ENCODE results near the gene MYL6.
"Not testable (repeated sequence)": the region's sequence is repeated elsewhere in the genome, so short reads cannot be mapped to it uniquely, and the experiment has no call there.

MYL6 gene

DNA sequence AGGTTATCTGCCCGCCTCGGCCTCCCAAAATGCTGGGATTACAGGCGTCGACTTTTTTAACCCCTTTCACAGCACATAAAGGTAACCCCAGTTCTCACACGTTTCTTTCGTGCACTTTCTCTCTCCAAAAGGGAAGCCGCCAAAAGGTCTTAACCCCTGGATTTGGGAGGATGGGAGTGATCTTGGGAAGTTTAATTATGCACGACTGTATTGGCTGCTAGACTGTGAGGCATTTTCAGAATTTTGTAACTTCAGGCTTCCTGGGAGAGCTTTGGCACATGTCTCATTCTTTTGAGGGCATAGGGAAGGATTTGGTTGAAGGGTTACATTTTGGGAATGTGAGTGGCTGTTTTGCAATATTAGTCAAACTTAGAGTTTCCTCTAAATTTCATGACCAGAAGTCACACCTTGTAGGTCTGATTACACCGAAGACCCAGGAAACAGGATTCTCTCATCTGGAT is 32.6 kb downstream of the MYL6 start:
- DNase-seq, result no peak

DNA sequence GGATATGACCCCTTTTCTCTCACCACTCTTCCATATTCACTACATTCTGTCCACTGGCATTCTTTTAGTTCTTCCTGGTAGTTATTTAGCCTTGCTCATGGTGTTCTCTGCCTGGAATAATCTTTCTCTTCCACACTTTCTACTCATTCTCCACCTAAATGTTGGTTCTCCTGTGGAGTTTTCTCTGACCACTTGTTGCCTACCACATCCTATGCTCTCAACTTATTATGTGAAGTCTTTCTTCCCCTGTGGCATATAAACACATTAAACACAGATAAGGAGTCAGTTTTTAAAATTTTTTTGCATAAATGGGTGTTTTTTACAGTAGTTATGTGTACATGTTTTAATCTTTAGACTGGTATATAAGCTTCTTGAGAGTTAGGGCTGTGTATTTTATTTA is 34.4 kb downstream of the MYL6 start:
- no peak for DNase-seq

DNA sequence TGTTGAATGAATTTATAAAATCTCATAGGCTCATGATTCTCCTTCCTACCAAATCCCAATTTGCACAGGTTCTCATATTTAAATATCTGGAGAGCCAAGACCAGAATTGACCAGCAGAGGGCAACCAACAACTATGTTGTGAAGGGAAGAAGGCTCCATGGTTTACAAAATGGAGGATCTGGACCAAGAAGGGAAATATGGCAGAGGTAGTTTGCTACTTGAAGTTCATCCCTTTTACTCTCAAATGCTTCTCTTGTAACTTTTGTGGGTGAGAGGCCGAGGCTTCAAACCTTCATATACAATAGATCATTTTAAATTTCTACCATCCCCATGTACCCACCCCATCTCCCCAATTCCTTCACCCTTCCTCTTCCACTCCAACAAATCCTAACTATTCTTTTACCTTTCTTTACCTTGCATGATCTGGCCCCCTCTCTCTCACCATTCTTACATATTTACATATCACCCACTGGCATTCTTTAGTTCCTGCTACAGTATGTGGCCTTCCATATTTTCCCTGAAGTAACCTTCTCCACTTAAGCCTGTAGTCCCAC is 34.9 kb downstream of the MYL6 start:
- DNase-seq, result peak; percentile 79

DNA sequence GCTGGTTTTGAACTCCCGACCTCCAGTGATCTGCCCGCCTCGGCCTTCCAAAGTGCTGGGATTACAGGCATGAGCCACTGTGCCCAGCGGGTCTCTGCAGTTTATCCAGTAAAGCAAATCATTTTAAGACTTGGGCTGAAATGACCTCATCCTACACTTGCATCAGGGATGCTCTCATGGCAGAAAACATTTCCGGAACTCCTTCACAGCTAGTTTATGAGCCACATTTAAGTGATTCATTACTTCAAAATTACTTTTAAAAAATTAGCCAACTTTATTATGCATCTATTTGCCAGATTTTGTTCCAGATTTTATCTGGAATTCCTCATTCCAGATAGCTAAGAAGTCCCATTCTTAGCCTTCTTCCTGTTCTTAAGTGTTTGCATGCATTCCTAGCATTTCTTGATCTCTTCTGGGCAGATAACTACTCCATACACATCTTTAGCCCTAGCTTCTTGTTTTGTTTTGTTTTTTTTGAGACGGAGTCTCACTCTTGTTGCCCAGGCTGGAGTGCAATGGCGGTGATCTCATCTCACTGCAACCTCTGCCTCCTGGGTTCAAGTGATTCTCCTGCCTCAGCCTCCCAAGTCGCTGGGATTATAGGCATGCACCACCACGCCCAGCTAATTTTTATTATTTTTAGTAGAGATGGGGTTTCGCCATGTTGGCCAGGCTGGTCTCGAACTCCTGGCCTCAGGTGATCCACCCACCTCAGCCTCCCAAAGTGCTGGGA is 38.8 kb downstream of the MYL6 start:
- DNase-seq, result not testable (repeated sequence)

DNA sequence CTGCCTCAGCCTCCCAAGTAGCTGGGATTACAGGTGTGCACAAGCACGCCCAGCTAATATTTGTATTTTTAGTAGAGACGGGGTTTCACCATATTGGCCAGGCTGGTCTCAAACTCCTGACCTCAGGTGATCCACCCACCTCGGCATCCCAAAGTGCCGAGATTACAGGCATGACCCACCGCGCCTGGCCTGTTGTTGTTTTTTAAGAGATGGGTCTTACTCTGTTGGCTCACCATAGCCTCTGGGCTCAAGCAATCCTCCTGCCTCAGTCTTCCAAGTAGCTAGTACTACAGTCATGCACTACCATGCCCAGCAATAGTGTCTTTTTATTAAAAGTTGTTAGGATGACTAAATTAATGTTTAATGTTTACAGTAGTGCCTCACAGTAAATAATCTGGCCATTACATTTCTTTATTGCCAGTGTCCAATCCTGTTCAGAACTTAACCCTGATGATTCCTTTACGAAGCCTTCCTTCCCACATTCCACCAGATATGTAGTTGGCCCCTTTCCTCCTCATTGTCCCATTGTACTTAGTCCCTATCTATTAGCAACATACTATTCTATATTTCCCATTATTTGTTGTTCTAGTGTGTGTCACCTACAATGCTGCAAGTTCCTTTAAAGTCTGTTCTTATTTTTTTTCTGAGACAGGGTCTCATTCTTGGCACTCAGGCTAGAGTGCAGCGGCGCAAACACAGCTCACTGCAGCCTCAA is 39.9 kb downstream of the MYL6 start:
- DNase-seq, result no peak

DNA sequence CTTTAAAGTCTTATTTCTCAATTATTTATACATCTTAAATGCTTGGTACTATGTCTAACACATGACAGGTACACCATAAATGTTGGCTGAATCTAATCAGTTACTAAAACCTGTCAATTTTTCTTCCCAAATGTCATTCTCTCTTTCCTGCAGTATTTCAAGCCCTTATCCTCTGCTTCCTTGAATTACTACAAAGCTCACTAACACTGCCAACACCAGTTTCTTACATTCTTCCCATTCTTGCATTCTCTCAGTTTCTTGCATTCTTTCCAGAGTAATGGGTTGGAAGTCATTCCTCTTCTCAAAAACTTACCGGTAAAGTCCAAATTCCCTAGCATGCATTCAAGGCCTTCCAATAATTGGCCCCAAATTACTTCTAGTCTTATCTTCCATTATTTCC is 40.7 kb downstream of the MYL6 start:
- DNase-seq, result no peak

DNA sequence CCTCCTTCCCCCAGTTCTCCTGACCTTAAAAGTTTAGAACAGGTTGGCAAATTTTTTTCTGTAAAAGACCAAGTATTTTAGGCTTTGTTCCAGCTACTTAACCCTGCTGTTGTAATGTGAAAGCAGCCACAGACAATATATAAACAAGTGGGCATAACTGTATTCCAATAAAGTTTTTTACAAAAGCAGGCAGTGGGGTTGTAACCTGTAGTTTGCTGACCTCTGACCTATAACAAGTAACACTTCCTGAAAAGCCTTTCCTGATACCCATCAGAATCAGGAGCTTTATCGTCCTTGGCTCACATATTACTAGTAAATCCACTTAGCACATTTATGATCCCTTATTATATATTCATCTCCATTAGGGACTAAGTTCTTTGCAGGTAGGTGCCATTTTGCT is 44.2 kb downstream of the MYL6 start:
- DNase-seq, result no peak

DNA sequence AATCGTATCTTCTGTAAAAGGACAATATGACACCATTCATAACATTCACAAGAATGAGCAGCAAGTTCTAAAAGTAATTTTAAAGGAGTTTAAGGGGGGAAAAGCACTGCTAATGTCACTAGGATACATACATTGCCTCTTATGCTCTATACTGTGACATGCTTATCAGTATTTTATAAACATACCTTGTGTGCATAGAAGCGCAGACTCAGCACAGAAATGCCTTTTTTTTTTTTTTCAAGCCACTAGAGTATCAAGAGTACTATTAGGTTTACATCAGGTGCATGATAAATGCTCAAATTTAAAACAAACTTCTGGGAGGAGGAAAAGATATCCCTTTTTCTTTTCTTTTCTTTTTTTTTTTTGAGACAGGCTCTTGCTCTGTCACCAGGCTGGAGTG is 44.7 kb downstream of the MYL6 start:
- no peak for DNase-seq

DNA sequence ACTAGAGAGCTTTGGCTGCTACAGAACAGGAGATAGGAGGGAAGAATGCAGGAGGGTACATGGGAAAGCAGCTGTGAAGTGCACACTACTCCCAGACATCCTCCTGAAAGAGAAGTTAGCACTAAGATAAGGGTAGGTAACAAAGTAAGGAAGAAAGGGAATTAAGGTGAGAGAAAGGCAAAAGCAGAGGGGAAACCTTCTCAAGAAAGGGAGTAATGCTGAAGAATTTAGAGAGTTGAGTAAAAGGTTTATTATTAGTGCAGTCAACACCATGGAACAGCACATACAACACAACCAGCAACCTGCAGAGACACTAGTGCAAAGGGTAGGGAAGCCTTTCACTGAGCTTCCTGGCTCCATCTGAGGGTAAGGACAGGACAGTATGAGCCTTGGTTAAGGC is 46.1 kb downstream of the MYL6 start:
- DNase-seq, result no peak

DNA sequence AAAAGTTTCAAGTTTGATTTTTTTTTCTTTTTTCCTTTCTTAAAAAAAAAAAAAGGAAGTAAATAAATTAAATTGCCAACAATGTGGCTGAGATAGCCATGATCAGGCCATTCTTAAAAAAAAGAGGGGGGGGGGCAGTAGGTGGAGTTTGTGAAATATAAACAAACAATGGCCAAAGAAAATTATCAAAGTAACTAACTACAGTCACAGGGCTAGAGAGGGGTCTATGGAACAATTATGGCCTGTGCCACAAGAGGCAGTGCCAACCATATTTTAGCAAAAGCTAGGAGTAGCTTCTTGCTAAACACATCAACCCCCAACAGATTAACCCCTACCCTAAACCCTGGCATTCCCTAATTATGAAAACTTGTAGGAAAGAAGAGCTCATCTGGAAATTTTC is 47.3 kb downstream of the MYL6 start:
- DNase-seq, result no peak

DNA sequence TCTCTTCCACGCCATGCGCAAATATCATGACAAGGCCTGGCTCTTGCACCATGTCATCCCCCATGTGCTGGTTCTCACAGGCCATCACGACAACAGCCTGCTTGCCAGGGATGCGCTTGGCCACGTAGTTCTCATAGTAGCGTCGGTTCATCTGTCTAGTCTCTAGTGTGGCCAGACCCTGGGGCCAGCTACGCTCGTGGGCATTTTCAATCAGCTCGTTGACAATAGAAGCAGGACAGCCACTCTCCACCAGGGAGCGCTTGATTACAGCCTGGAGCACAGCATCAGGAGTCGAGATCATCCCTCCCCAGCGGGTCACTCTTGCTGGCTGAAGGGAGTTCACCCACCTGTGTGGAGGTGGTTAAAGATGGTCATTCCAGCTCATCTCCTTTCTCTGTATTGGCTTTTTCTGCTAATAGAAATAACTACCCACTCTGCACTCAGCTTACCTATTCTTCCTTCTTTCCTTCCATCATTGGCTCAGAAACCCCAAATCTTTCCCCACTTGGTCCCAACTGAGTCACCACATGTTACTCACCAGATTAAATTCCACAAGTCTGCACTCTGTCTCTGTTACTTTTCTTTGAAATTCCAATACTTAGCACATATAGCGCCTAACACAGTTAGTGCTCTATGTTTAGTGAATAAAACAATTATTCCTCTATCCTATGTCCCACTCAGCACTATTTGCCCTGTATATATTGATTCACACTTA is 48.5 kb downstream of the MYL6 start:
- DNase-seq, result peak; percentile 48

DNA sequence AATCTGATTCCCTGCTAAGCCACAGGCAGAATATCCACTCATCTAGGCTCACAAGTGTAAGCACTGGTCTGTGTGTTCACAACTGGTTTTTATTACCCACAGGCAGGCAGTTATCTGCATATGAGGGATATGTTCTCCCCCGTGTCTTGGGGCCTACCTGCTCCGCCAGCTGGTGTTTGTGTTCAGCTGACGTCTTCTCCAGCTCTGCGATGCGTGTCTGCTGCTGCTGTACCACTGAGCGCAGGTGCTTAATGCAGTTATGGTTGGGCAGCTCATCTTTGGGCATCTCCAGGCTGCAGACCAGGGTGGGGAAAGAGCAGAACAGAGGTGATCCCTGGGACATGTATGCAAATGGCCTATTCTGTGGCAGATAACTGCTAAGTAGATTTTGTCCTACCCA is 49.8 kb downstream of the MYL6 start:
- no peak for DNase-seq

All from right hindlimb (tissue), 1 donor.